ENCODE measurements around the gene ACTN1.

Gene ACTN1

DNA sequence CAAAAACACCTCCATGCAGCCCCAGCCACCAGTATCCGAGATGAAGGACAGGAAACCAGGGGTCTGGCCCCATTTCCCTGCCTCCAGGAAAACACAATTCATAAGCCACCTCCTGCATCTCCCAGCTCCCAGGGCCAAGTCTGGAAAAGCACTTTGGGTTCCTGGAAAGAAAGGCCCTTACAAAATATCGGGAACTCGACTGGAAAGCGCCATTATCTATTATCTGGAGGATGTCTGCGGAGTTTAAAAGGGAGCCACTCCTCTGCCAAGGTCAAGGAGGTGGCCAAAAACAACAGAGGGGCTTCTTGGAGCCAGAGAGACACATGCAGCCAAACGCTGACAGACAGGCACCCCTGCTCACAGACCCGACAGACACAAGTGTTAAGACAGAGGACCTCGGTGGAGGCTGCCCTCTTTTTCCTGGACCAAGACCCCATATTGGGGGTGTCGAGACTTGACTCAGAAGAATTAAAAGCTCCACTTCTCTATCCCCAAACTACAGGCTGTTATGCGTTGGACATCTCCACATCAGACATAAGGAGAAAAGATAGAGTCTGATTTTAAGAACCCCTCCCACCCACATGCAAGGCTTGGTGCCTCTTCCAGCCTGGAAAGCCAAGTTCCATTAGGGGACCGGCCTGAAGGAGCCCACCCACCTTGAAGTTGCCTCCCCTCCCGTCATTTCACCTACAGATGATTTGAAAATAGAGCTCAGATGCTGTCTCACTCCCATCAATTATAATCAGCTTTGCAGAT lies 9.6 kb downstream of the ACTN1 start:
- DNase-seq (ENCODE audit: low read depth): no peak

DNA sequence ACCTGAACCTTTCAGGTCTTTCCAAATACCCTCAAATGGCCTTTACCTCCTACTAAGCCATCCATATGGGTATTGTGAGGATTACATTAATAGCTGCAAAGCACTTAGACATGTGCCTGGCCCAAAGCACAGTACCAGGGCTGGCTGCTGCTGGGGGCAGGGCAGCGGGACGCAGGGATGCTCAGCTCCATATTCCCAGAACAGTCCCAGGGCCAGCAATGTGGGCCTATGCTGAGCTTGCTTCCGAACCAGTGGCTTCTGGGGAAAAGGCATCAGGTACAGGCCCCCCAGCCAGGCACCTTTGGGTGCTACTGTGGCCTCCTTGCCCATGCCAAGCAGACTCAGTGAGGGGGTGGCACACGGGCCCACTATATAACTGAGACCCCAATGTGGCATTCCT lies 10.4 kb downstream of the ACTN1 start:
- DNase-seq (ENCODE audit: low read depth): no peak

DNA sequence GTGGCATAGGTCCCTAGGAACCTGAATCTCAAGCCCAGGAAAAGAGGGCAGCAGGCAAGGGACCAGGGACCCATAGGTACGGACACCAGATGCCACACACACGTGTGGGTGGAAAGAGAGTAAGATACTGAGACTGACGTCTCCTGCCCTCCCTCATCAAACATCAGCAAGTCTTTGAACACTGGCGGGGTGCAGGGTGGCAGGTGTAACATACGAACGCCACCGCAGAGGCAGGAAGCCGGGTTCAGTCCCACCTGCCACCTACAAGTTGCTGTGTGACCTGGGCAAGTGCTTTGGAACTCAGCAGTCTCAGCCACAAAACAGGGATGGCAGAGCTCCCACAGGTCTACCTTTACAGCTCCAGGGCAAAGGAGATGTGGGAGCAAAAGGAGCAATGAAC lies 11.1 kb downstream of the ACTN1 start:
- no peak for DNase-seq (ENCODE audit: low read depth)

DNA sequence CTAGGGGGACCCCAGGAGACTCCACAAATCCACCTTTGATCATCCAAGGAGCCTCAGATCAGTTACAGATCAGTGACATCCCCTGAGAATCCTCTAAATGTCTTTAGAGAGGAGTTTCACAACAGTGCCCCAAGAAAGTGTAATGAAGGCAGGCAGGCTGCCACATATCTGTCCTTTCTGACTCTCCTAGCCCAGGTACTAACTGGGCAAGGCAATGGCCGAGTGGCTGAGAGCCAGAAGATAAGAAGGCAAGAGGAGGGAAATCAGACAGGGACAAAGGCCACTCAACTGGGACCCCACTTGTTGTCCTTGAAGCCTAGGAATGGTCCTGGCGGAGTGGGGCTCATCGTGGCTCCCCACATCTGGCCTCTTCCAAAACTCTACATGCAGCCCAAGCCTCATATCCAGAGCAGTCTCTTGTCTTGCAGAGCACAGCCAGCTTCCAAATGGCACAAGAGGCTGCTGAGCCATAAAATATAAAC lies 11.6 kb downstream of the ACTN1 start:
- no peak for DNase-seq (ENCODE audit: low read depth)

DNA sequence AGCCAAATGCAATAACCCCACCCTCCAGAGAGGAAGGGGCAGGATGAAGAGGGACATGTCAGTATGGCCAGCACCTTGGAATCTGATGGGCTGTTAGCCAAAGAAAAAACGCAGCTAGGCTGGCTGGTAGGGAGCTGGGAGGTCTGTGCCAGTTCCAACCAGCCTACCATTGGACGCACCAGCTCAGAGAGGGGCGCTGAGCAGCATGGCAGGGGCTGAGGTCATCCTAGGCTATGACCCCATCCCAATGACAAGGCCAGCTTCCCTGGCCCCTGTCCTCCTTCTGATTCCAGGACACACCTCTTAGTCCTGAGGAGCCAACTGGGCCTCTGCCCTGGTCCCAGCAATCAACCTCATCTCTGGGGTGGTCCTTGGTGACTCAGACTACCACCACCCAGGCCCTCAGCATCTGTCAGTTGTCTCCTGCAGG lies 12.2 kb downstream of the ACTN1 start:
- no peak for DNase-seq (ENCODE audit: low read depth)

DNA sequence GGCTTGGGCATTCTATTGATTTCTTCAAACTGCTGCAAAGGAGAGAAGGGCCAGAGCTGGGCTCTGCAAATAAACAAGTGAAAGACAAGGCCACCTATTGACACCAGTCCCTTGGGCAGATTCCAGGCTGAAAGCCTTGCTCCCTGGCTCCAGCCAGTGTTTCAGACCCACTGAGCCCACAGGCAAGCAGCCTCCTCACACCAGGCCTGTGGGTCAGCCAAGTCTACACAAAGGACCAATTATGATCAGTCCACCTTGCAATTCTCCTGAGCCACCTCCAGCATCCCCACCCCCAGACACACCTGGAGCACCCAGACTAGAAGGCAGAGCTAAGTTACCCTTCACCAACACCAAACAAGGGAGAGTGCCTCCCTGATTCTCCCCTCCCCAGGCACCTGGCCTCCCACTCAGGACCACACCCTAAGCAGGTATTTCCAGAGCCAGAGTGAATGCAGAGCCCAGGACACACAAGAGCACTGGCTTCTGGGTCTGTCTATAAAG lies 13.8 kb downstream of the ACTN1 start:
- DNase-seq (ENCODE audit: low read depth): no peak

DNA sequence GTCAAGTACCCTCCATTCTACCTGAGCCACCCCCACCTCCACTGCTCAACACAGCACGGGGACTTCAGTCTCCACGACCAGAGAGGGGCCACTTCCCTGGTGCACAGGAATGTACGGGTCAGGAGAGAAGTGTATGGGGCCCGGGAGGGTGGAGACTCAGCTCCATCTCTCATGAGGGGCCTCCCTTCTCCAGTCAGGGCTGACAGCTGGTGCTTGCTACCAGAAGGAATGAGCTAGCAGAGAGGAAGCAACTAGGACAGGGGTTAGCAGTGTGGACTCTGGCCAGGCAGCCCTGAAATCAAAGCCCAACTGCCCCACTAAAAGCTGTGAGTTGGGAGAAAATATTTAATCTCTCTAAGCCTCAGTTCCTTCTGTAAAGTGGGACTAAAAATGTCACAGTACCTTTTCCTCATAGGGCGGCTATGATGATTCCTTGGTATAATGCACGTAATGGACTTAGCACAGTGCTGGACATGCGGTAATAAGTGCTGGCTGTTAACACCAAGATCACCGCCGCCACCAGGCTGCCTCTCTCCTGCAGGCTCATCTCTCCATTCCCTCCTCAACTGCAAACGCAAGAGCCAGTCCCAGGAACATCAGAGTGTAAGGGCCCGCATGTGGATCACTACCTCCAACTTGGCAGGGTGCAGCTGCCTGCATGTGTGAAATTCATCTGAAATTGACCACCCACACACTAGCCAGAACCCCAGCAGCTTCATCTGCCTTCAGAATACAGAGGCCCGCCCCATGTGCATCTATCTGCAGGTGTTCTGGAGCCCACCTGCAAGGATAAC lies 14.6 kb downstream of the ACTN1 start:
- no peak for DNase-seq (ENCODE audit: low read depth)

DNA sequence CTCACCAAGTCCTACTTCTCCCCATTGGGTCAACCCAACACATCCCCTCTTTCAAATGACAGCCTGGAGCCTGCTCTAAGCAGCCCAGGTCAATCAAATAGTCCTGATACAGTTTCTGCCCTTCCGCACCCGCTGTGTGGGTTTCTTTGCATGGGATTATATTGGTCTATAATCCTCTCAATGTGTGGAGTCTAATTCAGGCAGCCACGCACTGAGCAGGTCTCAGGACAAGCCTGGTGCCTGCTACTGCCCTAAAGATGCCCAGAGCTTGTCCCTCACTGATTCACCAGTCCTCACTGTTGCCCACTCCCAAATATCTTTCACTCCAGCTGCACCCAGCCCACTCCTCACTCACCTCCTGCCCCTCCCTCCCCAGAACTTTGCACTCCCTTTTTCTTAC lies 16.4 kb downstream of the ACTN1 start:
- no peak for DNase-seq (ENCODE audit: low read depth)

DNA sequence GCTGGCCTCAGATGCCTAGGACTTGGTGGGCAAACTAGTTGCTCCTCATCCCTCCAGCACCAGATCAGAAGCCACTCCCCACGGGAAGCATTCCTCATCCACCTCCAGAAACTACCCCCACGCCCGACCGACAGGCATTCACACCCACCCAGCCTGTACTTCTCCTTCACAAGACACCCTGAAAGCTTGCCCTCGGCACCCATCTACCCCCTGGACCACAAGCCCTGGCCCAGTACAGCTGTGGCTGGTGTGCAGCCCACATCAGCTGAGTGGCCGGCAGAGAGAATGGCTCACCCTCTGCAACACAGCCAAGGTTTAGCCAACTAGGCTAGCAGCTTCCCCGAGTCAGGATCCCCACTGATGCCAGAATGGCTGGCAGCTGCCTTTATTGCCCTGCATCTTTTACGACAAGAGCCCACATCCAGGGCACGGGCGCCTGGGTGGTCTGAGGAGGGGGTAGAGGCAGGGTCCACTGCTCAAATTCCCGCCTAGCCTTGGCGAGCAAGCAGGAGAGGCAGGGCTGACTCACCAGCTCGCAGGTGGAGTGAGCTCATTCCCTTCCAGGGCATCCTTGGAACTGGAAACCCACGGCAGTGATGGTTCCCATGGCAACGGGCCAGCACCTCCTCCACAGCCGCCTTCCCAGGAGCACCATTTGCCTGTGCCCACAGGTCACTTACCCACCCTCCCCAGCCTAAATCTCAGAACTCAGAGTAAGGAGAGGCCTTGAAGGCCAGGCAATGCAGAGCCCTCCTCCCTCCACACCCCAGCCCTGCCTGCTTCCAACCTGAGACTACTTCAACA lies 17.1 kb downstream of the ACTN1 start:
- no peak for DNase-seq (ENCODE audit: low read depth)

DNA sequence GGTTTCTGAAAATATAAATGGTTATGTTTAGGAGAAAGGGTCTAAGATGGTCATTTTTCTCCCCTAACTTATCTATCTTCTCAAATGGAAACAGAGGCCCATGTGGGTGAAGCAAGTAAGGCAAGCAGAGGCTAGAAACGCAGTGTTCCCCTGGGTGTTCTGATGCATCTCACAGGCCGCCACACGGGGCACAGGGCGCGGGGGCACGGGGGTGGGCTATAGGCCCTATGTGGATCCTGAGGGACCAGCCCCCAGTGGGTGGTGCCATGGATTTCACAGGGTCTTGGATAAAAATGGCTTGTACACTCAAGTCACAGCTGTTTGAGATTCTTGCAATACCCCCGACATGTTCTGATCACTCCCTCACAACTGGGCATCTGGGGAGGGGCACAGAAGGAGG lies 17.7 kb downstream of the ACTN1 start:
- no peak for DNase-seq (ENCODE audit: low read depth)

DNA sequence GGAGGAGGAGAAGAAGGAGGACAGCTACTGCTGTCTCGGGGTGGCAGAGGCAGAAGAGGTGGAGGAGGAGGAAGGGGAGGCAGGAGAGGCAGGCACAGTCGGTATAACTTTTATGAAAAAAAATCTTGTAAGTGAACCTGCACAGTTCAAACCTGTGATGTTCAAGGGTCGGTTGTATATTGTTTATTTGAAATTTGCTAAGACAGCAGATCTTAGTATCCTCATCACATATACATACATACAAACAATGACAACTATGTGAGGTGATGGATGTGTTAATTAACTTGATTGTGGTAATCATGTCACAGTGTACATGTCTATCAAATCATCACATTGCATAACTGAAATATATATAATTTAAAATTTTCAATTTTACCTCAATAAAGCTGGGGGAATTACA lies 19.0 kb downstream of the ACTN1 start:
- DNase-seq (ENCODE audit: low read depth): no peak

DNA sequence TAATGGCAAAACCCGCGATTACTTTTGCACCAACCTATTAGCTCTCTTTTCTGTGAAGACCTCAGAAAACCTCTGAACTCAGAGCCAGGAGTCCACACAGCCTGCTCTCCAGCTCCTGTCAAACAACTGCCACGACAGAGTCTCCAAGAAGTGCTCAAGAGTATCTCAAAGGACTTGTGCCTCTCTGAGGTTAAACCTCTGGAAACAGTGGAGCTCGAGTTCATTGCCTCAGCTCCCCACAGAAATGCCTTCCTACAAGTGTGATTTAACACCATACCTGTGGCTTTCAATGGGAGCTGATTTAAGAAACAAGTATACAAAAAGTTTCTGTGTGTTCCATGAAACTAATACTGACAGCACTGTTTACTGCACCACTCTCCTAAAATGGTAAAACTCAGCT lies 20.1 kb downstream of the ACTN1 start:
- no peak for DNase-seq (ENCODE audit: low read depth)

DNA sequence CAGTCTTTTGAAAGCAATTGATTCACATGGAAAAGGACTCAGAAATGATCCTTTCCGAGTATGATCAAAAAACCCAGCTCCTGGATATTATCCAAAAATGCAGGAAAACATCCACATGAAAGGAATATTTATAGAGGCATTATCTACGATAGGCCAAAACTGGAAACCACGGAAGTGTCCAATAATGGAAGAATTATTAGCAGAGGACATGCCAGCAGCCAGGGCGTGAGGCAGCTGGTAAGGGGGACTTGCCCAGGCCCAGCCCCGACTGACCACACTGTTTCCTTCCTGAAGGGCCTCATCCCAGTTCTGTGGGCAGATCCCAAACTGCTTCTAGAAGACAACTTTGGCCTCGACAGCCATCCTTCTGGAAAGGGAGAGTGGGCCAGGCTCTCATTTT lies 20.5 kb downstream of the ACTN1 start:
- DNase-seq (ENCODE audit: low read depth): no peak

DNA sequence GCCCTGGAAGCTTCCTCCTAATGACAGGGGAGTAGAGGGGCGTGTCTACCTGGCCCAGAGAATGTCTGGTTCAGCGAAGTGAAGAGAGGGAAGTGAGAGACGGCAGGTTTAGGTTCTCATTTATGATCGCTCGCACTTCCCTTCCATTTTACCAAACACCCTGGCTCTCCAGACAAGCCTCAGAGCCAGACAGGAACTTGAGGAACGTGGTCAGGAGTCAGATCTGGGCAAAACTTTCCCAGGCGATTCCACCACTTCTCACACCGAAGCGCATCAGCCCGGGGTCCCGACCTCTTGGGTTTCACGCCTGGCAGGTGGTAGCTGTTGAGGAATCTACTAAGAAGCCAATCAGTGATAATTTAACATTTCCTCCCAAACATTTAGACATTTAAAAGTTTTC lies 21.3 kb downstream of the ACTN1 start:
- DNase-seq (ENCODE audit: low read depth): no peak

DNA sequence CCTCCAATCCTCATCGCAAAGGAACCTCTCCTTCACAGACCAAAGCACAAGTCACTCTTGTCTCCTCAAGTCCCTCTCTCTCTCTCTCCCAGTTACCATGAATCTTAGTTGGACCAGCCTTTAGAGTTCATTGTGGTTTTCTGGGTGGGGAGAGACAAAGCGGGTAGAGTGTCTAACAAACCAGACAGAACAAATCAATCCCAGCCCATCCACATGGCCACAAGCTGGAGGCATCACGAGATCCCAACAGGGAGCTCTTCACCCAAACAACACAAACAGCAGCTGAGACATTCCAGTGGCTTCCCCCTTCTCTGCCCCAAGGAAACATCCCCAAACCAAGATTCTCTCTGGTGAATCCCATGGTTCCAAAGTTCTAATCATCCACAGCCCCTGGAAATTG lies 22.4 kb downstream of the ACTN1 start:
- no peak for DNase-seq (ENCODE audit: low read depth)

DNA sequence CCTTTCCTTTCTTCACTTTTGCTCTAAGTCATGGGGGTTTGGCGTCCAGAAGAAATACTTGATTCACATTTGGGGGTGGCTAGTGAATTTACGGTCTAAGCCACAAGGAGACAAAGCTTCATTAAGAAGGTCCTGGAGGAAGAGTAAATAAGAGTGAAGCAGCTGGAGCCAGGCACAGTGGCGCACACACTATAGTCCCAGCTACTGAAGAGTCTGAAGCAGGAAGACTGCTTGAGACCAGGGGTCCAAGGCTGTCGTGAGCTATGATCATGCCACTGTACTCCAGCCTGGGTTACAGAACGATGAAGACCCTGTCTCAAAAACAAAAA lies 23.3 kb downstream of the ACTN1 start:
- DNase-seq (ENCODE audit: low read depth): no peak

DNA sequence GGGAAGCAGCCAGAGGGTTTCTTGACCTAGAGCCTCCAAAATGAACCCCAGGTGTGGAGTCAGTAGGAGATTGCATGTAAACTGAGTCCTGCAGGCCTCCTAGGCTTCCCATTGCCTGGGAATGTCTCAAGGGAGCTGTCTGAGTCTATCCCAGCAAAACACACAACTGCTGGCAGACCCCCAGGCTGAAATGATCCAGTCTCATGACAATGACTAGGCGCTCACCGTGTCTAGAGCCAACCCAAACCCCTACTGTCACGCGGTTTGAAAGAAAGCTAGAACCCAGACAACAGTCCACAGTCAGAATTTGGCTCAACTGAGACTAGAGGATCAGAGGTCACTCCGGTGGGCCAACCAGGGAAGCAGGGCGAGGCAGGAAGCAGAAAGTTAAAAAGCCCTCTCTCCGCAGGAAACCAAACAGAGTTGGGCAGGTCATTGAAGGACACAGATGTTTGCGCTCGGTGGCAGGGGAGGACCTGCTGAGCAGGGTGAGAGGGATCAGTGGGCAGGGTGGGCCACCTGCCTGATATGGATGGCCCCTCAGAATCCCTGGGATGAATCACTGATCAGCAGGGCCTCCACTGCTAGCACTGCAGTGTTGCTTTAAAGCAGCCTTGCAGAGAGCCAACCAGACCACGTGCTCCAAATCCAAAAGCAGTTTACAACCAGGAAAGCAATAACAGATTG lies 23.8 kb downstream of the ACTN1 start:
- no peak for DNase-seq (ENCODE audit: low read depth)

DNA sequence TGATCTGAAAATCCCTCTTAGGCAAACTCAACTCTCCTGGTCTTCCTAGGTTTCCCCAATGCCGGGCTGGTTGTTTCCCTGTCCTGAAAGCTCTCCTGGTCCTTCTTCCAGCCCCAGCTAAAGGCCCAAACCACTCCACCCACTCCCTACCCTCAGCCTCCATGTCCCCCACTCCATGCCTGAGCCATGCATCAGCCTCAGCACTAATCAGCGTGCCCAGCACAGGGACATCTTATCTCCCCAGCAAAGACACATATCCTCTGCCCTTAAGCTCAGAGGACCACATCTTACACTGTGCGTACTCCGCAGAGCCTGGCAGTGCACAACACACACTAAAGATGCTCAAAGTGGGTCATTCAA lies 25.9 kb downstream of the ACTN1 start:
- no peak for DNase-seq (ENCODE audit: low read depth)

DNA sequence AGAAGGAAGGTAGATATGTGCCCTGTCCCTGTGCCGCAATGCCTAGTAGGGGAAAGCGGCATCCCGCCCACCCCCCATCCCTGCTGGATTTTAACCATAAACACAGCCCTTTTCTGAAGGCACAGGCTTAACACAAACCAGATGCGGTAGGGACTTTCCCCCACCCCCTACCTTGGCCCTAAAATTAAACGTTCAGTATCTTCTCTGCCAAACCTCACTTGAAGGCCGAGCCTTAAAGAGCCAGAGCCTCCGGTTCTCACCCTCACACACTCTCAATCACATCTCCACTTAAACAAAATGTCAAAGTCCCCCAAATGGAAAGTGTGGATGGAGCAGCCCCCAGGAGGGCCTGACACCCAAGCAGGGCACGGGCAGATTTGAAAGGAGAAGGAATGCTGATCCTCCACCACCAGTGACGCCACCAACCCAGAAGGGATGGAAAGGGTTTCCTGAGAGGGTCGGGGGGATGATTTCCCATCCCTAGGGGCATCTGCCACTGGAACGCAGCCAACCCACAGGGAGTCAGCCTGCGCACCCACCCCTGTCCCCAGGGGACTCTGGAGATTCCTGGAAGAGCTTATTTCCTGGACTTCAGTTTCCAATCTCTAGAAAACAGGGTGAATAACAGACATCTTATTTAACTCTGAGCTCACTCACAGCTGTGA lies 26.4 kb downstream of the ACTN1 start:
- no peak for DNase-seq (ENCODE audit: low read depth)

DNA sequence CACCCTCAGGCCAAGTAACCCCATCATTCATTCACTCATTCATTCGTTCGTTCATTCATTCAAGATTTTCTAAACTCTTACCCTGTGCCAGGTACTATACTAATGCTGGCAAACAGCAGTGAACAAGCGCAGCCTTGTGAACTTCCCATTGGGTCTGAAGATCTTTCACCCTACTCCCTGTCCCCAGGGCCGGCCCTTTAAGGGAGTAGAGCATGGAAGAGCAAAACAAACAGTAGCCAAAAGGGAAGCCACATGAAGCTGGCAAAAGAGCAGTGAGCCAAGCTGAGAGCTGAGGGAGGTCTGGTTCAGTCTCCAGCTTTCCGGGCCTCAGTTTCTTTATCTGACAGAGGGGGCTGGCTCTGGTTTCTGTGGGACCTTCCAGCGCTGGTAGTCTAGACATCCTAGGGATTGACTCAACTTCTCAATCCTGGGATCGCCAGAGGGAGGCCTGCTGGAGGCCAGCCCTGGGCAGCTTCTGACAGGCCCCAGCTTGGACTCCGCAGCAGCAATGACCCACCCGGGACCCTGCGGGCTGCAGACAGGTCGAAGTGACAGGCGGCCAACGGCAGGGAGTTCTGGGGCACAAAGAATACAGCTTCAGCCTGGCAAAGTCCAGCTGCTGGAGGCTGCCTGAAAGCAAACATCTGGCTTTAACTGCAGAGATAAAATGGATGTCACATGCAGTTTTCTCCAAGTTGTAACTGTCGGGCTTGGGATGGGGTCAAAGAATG lies 27.1 kb downstream of the ACTN1 start:
- DNase-seq (ENCODE audit: low read depth): no peak
